GM18499 (cell line): ENCODE measurements around the gene CPA5.

Experiments used
- ATAC-seq: cut with Tn5 transposase; IDR thresholded peaks from one replicate; pipeline ENCODE4 v1.9.1; 2021; ENCODE audit warnings: moderate number of reproducible peaks; ENCODE audit not compliant: insufficient read depth, unreplicated experiment

Gene CPA5

GRCh38 chr7:130356876-130357611 lies 12.4 kb downstream of the CPA5 start:
- ATAC-seq = no peak

GRCh38 chr7:130358471-130358870 lies 13.9 kb downstream of the CPA5 start:
- no peak for ATAC-seq

- ATAC-seq = no peak
These were observed 14.8 kb downstream of the CPA5 start for GRCh38 chr7:130359276-130359857.

GRCh38 chr7:130360518-130360917 lies 15.9 kb downstream of the CPA5 start:
- ATAC-seq = no peak

GRCh38 chr7:130361681-130362080 lies 17.1 kb downstream of the CPA5 start:
- ATAC-seq = no peak

GRCh38 chr7:130362251-130362816 lies 17.7 kb downstream of the CPA5 start:
- ATAC-seq = no peak

- no peak for ATAC-seq
These were observed 18.6 kb downstream of the CPA5 start for GRCh38 chr7:130363026-130363847.

- ATAC-seq = no peak
These were observed 19.8 kb downstream of the CPA5 start for GRCh38 chr7:130364451-130364850.

- no peak for ATAC-seq
These were observed 20.5 kb downstream of the CPA5 start for GRCh38 chr7:130365088-130365487.

- ATAC-seq = no peak
These were observed 21.2 kb downstream of the CPA5 start for GRCh38 chr7:130365511-130366441.

- no peak for ATAC-seq
These were observed 21.9 kb downstream of the CPA5 start for GRCh38 chr7:130366564-130366963.

GRCh38 chr7:130367088-130367755 lies 22.6 kb downstream of the CPA5 start:
- ATAC-seq = no peak

- ATAC-seq = no peak
These were observed 23.5 kb downstream of the CPA5 start for GRCh38 chr7:130367836-130368746.

GRCh38 chr7:130369110-130369711 lies 24.6 kb downstream of the CPA5 start:
- ATAC-seq = no peak

- ATAC-seq = no peak
These were observed 25.4 kb downstream of the CPA5 start for GRCh38 chr7:130369831-130370550.

GRCh38 chr7:130371046-130371445 lies 26.4 kb downstream of the CPA5 start:
- no peak for ATAC-seq

- ATAC-seq = no peak
These were observed 28.0 kb downstream of the CPA5 start for GRCh38 chr7:130372402-130373165.
